KMS-11 (cell line): Measurements from ENCODE around the gene APOBEC3H.

Experiments used
- H2AFZ ChIP-seq: fragments of 200-600 bp; sonication (generic); 2 replicates; pipeline ENCODE4 v1.6.1; 2016; ENCODE audit warnings: antibody characterized with exemption, mixed run types, low read depth
- H3K27ac ChIP-seq: fragments of 200-600 bp; sonication (generic); 2 replicates; pipeline ENCODE4 v1.6.1; 2016; ENCODE audit warnings: mild to moderate bottlenecking, mixed run types
- H3K27me3 ChIP-seq: fragments of 200-600 bp; sonication (generic); 2 replicates; pipeline ENCODE4 v1.6.1; 2017; ENCODE audit warnings: mild to moderate bottlenecking, low read depth, mixed run types, moderate library complexity; ENCODE audit not compliant: insufficient read depth
- H3K36me3 ChIP-seq: fragments of 200-600 bp; sonication (generic); 2 replicates; pipeline ENCODE4 v1.6.1; 2017; ENCODE audit warnings: mild to moderate bottlenecking, mixed run types; ENCODE audit not compliant: insufficient read depth
- H3K4me1 ChIP-seq: fragments of 200-600 bp; sonication (generic); 2 replicates; pipeline ENCODE4 v1.6.1; 2016; ENCODE audit warnings: mild to moderate bottlenecking, low read depth, mixed run types; ENCODE audit not compliant: poor library complexity, severe bottlenecking
- H3K4me2 ChIP-seq: fragments of 200-600 bp; sonication (generic); 2 replicates; pipeline ENCODE4 v1.7.0; 2016; ENCODE audit warnings: mild to moderate bottlenecking, mixed run types
- H3K4me3 ChIP-seq: fragments of 200-600 bp; sonication (generic); IDR thresholded peaks from 2 replicates; pipeline ENCODE4 v1.6.1; 2017; ENCODE audit warnings: low read depth, low read length, mixed read lengths; ENCODE audit not compliant: insufficient read depth
- H3K79me2 ChIP-seq: fragments of 200-600 bp; sonication (generic); 2 replicates; pipeline ENCODE4 v1.6.1; 2016; ENCODE audit warnings: low read depth, mixed run types; ENCODE audit not compliant: insufficient read depth
- H3K9ac ChIP-seq: fragments of 200-600 bp; sonication (generic); 2 replicates; pipeline ENCODE4 v1.6.1; 2016; ENCODE audit warnings: mild to moderate bottlenecking, mixed run types
- H4K20me1 ChIP-seq: fragments of 200-600 bp; sonication (generic); 2 replicates; pipeline ENCODE4 v1.6.1; 2016; ENCODE audit warnings: mild to moderate bottlenecking, mixed run types; ENCODE audit not compliant: insufficient read depth
- CTCF ChIP-seq: fragments of 200-600 bp; sonication (generic); conservative IDR thresholded peaks from 2 replicates; pipeline ENCODE4 v1.6.1; 2017; ENCODE audit warnings: low read depth, mild to moderate bottlenecking, antibody characterized with exemption, low read length, moderate library complexity, mixed read lengths

APOBEC3H gene

GRCh38 chr22:39092111-39092862 lies 4.8 kb upstream of the APOBEC3H start:
- Histone ChIP-seq H3K36me3 (no peaks in the 10 kb centered on the region), H3K27ac (peak overlapping the region; percentile 44; the same call in 1 of the 2 replicates)

GRCh38 chr22:39094717-39095389 lies 2.2 kb upstream of the APOBEC3H start:
- no peak for TF ChIP-seq CTCF
- H3K27me3 ChIP-seq, result no peaks in the 10 kb centered on the region
- no peak overlapping the region for H3K27ac ChIP-seq
- H4K20me1 ChIP-seq, result no peaks in the 10 kb centered on the region
- no peak overlapping the region for H2AFZ ChIP-seq
- H3K9ac ChIP-seq, result no peak overlapping the region
- no peaks in the 10 kb centered on the region for H3K36me3 ChIP-seq
- H3K4me3 ChIP-seq, result no peak overlapping the region
- H3K79me2 ChIP-seq, result no peaks in the 10 kb centered on the region
- peaks cover 37% of the 10 kb centered on the region for H3K4me1 ChIP-seq
- H3K4me2 ChIP-seq, result no peak overlapping the region

More at GRCh38 chr22:39092111-39092862, 4.8 kb upstream of the APOBEC3H start:
- no peaks in the 10 kb centered on the region for H4K20me1 ChIP-seq
- H3K4me2 ChIP-seq, result peak overlapping the region; percentile 95
- H3K27me3 ChIP-seq, result no peaks in the 10 kb centered on the region
- TF ChIP-seq CTCF, result no peak
- H2AFZ ChIP-seq, result peak overlapping the region; percentile 42; the same call in 1 of the 2 replicates
- H3K4me3 ChIP-seq, result no peak overlapping the region
- H3K79me2 ChIP-seq, result no peaks in the 10 kb centered on the region
- peak overlapping the region; percentile 14; the same call in 1 of the 2 replicates for H3K9ac ChIP-seq
- H3K4me1 ChIP-seq, result peaks cover 35% of the 10 kb centered on the region

GRCh38 chr22:39095971-39096370 lies 1.1 kb upstream of the APOBEC3H start:
- H3K79me2 ChIP-seq, result no peaks in the 10 kb centered on the region
- no peaks in the 10 kb centered on the region for H3K36me3 ChIP-seq
- no peak overlapping the region for H3K4me3 ChIP-seq
- no peak overlapping the region for H3K9ac ChIP-seq
- no peak overlapping the region for H2AFZ ChIP-seq
- H3K27ac ChIP-seq, result no peak overlapping the region
- peaks cover 37% of the 10 kb centered on the region for H3K4me1 ChIP-seq
- H3K4me2 ChIP-seq, result no peak overlapping the region
- H4K20me1 ChIP-seq, result no peaks in the 10 kb centered on the region
- TF ChIP-seq CTCF, result no peak
- H3K27me3 ChIP-seq, result no peaks in the 10 kb centered on the region

- Histone ChIP-seq H3K79me2 (no peaks in the 10 kb centered on the region), H4K20me1 (no peaks in the 10 kb centered on the region), H3K4me3 (no peak overlapping the region), H3K36me3 (no peaks in the 10 kb centered on the region), H3K4me1 (peaks cover 20% of the 10 kb centered on the region), H3K9ac (no peak overlapping the region), H3K27me3 (no peaks in the 10 kb centered on the region), H2AFZ (no peak overlapping the region), H3K27ac (no peak overlapping the region), H3K4me2 (no peak overlapping the region)
- no peak for TF ChIP-seq CTCF
Measured at GRCh38 chr22:39098026-39098425, 982 bp downstream of the APOBEC3H start.
